C4-2B (cell line): Measurements from ENCODE around the gene SGPL1.

Experiments used
- H3K27ac ChIP-seq: fragments of 450-650 bp; 2 replicates; pipeline ENCODE4 v1.5.1; 2017
- CTCF ChIP-seq: fragments of 450-650 bp; conservative IDR thresholded peaks from 2 replicates; pipeline ENCODE4 v1.5.1; 2017; ENCODE audit warnings: mild to moderate bottlenecking
- ZFX ChIP-seq: fragments of 450-650 bp; IDR thresholded peaks from 2 replicates; pipeline ENCODE4 v1.6.1; 2017

SGPL1 gene

DNA sequence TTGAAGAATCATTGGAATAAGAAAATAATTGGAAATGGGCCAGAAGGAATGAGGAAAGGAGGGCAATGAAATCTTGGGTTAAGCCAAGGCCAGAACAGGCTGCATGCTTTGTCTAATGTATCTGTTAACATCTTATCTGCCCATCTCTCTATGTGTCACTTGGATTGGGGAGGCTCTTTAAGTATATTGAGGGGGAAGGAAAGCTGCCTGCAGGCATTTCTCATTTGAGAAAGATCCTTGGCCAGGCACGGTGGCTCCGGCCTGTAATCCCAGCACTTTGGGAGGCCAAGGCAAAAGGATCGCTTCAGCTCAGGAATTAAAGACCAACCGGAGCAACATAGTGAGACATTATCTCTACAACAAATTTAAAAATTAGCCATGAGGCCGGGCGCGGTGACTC, 58.3 kb downstream of the SGPL1 start:
- H3K27ac ChIP-seq, result no peak overlapping the region
- TF ChIP-seq ZFX (no peak), CTCF (no peak)

DNA sequence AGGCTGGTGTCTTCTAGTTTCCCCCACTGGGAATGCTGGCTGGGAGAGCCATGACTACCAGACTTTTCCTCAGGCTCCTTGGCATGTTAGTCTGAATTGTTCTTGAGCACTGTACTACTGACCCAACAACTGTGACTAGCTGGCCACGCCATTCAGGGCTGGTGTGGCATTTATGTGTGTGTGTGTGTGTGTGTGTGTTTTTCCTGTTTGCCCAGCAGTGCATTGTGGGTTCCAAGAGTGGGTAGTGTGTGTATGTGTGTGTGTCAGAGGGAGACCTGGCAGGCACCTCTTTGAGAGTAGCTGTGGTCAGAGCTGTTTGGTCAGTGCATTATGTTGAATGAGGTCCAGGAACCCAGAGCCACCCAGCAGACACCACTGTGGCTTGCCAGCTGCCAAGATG, 63.5 kb downstream of the SGPL1 start:
- H3K27ac ChIP-seq, result peak overlapping the region; percentile 34
- no peak for TF ChIP-seq CTCF
- no peak for TF ChIP-seq ZFX

DNA sequence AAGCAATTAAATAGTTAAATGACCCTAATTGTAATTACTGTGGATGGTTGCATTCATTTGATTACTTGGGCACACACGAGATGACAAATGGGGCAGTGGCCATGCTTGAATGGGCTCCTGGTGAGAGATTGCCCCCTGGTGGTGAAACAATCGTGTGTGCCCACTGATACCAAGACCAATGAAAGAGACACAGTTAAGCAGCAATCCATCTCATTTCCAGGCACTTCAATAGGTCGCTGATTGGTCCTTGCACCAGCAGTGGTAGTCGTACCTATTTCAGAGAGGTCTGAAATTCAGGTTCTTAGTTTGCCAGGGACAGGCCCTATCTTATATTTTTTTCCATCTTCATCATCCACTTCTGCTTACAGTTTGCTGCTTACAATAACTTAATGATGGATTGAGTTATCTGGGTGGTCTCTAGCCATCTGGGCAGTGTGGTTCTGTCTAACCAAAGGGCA, 64.4 kb downstream of the SGPL1 start:
- TF ChIP-seq CTCF, result peak; percentile 96
- TF ChIP-seq ZFX, result no peak
- H3K27ac ChIP-seq, result no peak overlapping the region

DNA sequence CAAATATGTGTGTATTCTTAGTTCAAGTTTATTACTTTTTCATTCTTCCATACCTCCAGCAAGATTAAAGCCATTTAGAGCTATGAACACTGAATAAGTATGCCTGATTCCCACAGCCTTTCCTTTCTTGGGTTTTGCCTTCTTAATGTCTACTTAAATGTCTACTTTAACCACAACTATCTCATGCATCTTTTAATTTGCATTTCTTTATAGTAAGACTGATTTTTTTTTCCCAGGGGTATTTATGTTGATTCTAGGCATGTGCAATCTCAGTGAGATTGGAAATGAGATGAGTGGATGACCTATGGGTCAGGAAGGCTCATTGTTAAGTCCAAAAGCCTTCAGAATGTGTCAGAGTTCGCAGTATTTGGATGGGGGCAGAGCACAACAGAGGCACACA, 69.0 kb downstream of the SGPL1 start:
- no peak overlapping the region for H3K27ac ChIP-seq
- TF ChIP-seq CTCF (no peak), ZFX (no peak)

DNA sequence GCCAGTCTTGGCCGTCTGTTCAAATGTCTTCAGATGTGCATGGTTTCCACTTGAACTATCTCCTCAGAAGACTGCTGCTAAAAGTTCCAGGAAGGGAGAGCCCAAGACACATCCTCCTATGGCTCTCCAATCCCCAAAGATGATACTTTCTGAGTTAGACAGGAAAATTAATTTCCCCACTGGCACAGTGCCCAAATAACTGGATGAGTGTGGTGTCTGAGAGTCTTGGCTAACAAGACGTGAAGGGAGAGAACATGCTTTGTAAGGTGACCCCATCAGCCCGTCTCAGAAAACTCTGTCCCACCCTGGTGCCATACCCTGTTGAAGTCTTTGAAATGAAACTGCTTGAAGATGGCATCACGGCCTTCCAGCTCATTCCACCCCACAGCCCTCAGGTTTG, 69.7 kb downstream of the SGPL1 start:
- H3K27ac ChIP-seq, result peak overlapping the region; percentile 95; the same call in 1 of the 2 replicates
- no peak for TF ChIP-seq ZFX
- TF ChIP-seq CTCF, result no peak

- peak overlapping the region; percentile 95 for H3K27ac ChIP-seq
- TF ChIP-seq ZFX (no peak), CTCF (no peak)
Measured at GRCh38 chr10:70885931-70886903, 70.5 kb downstream of the SGPL1 start.

GRCh38 chr10:70886921-70887665, 71.3 kb downstream of the SGPL1 start:
- peak; percentile 6; the same call in 1 of the 2 replicates for TF ChIP-seq ZFX
- no peak for TF ChIP-seq CTCF
- peak overlapping the region; percentile 95 for H3K27ac ChIP-seq
